Endothelial cell (in vitro differentiated cells): Measurements from ENCODE around the gene CES4A. TPM values are rescaled to one million over a fixed set of nuclear protein-coding genes. Genes with fewer than 3 reads are reported as not detected.
"Not testable (repeated sequence)": the region's sequence is repeated elsewhere in the genome, so short reads cannot be mapped to it uniquely, and the experiment has no call there.

Source experiments
- DNase-seq: peaks from one replicate; pipeline ENCODE4 v3.0.0; 2021; ENCODE audit warnings: low spot score
- H3K27ac Mint-ChIP-seq: one replicate; pipeline ENCODE4 v1.8.0; 2021; ENCODE audit warnings: mixed read lengths, inconsistent platforms; ENCODE audit not compliant: unreplicated experiment
- H3K27me3 Mint-ChIP-seq: one replicate; pipeline ENCODE4 v1.8.0; 2021; ENCODE audit warnings: mild to moderate bottlenecking, moderate library complexity, mixed read lengths, inconsistent platforms; ENCODE audit not compliant: unreplicated experiment
- H3K36me3 Mint-ChIP-seq: one replicate; pipeline ENCODE4 v1.8.0; 2021; ENCODE audit warnings: mild to moderate bottlenecking, low read depth, mixed read lengths, inconsistent platforms; ENCODE audit not compliant: unreplicated experiment
- H3K4me1 Mint-ChIP-seq: one replicate; pipeline ENCODE4 v1.8.0; 2021; ENCODE audit warnings: mild to moderate bottlenecking, mixed read lengths, inconsistent platforms; ENCODE audit not compliant: unreplicated experiment
- H3K4me3 Mint-ChIP-seq: one replicate; pipeline ENCODE4 v1.8.0; 2021; ENCODE audit warnings: mild to moderate bottlenecking, mixed read lengths, inconsistent platforms; ENCODE audit not compliant: unreplicated experiment
- H3K9me3 Mint-ChIP-seq: one replicate; pipeline ENCODE4 v1.8.0; 2021; ENCODE audit warnings: mixed read lengths, inconsistent platforms; ENCODE audit not compliant: unreplicated experiment
- total RNA-seq: library from RNA; stranded (reverse); fragmentation: NEBNext Ultra II Directional; extraction: Animal tissue kit (Norgen Biotek cat#: 25700); gene quantifications from one replicate; pipeline ENCODE4 v1.2.1, GENCODE V29; 2021; ENCODE audit not compliant: unreplicated experiment
- TF ChIP-seq, protein P1 (sequence below): fragments of 200-600 bp; sonication (generic); IDR thresholded peaks from one replicate; pipeline ENCODE4 v1.5.0; 2021; ENCODE audit warnings: antibody characterized with exemption; ENCODE audit not compliant: unreplicated experiment

CES4A gene
- total RNA-seq, 1 donor from 2014 or later: 1.1 TPM

DNA sequence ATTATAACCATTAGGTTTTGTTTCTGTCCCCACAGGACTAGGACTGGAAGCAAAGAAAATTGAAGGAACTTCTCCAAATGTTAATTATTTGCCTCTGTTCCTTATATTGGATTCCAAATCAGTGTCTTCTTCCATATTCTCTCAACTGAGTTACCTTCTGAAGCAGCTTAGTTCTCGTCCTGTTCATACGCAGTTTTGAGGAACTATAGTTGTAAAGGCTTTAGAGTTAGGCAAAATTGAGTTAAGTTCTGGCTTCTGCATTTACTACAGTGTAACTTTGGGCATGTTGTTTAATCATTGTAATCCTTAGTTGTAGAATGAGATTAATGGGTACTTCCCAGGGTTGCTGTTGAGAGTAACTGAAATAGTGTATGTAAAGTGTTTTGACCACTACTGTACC, 51.8 kb downstream of the CES4A start:
- TF ChIP-seq, protein P1, sequence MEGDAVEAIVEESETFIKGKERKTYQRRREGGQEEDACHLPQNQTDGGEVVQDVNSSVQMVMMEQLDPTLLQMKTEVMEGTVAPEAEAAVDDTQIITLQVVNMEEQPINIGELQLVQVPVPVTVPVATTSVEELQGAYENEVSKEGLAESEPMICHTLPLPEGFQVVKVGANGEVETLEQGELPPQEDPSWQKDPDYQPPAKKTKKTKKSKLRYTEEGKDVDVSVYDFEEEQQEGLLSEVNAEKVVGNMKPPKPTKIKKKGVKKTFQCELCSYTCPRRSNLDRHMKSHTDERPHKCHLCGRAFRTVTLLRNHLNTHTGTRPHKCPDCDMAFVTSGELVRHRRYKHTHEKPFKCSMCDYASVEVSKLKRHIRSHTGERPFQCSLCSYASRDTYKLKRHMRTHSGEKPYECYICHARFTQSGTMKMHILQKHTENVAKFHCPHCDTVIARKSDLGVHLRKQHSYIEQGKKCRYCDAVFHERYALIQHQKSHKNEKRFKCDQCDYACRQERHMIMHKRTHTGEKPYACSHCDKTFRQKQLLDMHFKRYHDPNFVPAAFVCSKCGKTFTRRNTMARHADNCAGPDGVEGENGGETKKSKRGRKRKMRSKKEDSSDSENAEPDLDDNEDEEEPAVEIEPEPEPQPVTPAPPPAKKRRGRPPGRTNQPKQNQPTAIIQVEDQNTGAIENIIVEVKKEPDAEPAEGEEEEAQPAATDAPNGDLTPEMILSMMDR: no peak
- no peak overlapping the region for H3K27ac Mint-ChIP-seq
- no peaks in the 10 kb centered on the region for H3K27me3 Mint-ChIP-seq
- H3K4me3 Mint-ChIP-seq: no peak overlapping the region
- peaks cover 18% of the 10 kb centered on the region for H3K36me3 Mint-ChIP-seq
- H3K9me3 Mint-ChIP-seq: no peaks in the 10 kb centered on the region
- no peak for DNase-seq
- H3K4me1 Mint-ChIP-seq: peaks cover 6% of the 10 kb centered on the region

GRCh38 chr16:67040906-67041305, 52.5 kb downstream of the CES4A start:
- H3K36me3 Mint-ChIP-seq: peaks cover 18% of the 10 kb centered on the region
- peak overlapping the region; percentile 17 for H3K4me3 Mint-ChIP-seq
- TF ChIP-seq, protein P1: no peak
- no peak overlapping the region for H3K27ac Mint-ChIP-seq
- peaks cover 3% of the 10 kb centered on the region for H3K4me1 Mint-ChIP-seq
- no peaks in the 10 kb centered on the region for H3K9me3 Mint-ChIP-seq
- no peaks in the 10 kb centered on the region for H3K27me3 Mint-ChIP-seq
- DNase-seq: no peak

DNA sequence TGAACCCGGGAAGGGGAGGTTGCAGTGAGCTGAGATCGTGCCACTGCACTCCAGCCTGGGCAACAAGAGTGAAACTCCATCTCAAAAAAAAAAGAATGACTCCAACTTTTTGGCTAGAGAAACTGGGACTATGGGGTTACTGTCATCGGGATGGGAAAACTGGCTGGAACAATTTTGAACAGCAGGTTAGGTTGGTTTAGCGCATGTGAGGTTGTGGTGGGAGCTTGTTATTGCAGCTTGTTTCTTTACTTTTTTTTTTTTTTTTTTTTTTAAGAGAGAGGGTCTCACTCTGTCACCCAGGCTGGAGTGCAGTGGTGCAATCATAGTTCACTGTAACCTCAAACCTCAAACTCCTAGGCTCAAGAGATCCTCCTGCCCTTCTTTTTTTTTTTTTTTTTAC, 53.1 kb downstream of the CES4A start:
- peaks cover 21% of the 10 kb centered on the region for H3K36me3 Mint-ChIP-seq
- H3K9me3 Mint-ChIP-seq, H3K27ac Mint-ChIP-seq, DNase-seq, H3K4me1 Mint-ChIP-seq, H3K27me3 Mint-ChIP-seq, H3K4me3 Mint-ChIP-seq: not testable (repeated sequence)

- no peaks in the 10 kb centered on the region for H3K9me3 Mint-ChIP-seq
- no peaks in the 10 kb centered on the region for H3K27me3 Mint-ChIP-seq
- TF ChIP-seq, protein P1: no peak
Measured at GRCh38 chr16:67043420-67043819, 55.0 kb downstream of the CES4A start.

DNA sequence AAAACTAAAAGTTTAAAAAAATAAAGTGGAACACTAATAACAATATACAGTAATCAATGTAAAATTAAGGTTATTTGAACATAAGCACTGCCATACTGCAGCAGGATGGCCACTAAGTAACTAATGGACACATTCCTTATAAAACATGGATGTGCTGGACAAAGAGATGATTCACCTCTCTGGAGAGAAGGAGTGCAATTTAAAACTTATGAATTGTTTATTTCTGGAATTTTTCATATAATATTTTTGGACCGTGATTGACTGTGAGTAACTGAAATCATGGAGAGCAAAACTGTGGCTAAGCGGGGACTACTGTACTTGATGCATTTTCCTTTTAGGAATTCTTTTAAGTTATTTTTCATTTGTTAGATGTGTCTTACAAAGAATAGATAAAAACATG, 62.4 kb downstream of the CES4A start:
- Mint-ChIP-seq H3K36me3 (peaks cover 9% of the 10 kb centered on the region), H3K27ac (no peak overlapping the region), H3K4me1 (peaks cover 4% of the 10 kb centered on the region), H3K9me3 (no peaks in the 10 kb centered on the region), H3K27me3 (no peaks in the 10 kb centered on the region), H3K4me3 (no peak overlapping the region)
- DNase-seq: no peak
- TF ChIP-seq, protein P1: no peak

More at GRCh38 chr16:67043420-67043819, 55.0 kb downstream of the CES4A start:
- Mint-ChIP-seq H3K4me3 (no peak overlapping the region), H3K4me1 (no peaks in the 10 kb centered on the region), H3K36me3 (peaks cover 23% of the 10 kb centered on the region), H3K27ac (no peak overlapping the region)
- DNase-seq: no peak
